Muscle of leg (tissue), 11 donors: Measurements from ENCODE around the gene ABCA6. TPM values are rescaled to one million over a fixed set of nuclear protein-coding genes. Genes with fewer than 3 reads are reported as not detected.

Source experiments
- DNase-seq: peaks from one replicate; pipeline ENCODE4 v3.0.0; 2013
- H3K27ac ChIP-seq: one replicate; pipeline ENCODE4 v1.5.1; 2013; ENCODE audit warnings: mild to moderate bottlenecking, low read length, control low read depth
- H3K27me3 ChIP-seq: one replicate; pipeline ENCODE4 v1.6.1; 2013; ENCODE audit warnings: low read length; ENCODE audit not compliant: control insufficient read depth, insufficient read depth
- H3K36me3 ChIP-seq: one replicate; pipeline ENCODE4 v1.6.1; 2013; ENCODE audit warnings: low read length; ENCODE audit not compliant: control insufficient read depth, insufficient read depth
- H3K4me1 ChIP-seq: one replicate; pipeline ENCODE4 v1.6.1; 2013; ENCODE audit warnings: low read length; ENCODE audit not compliant: control insufficient read depth, insufficient read depth
- H3K4me3 ChIP-seq: one replicate; pipeline ENCODE4 v1.5.1; 2013; ENCODE audit warnings: low read length, control low read depth
- H3K9me3 ChIP-seq: replicated peaks from 2 replicates; pipeline ENCODE4 v1.6.1; 2013; ENCODE audit warnings: low read depth, low read length; ENCODE audit not compliant: control insufficient read depth
- whole genome bisulfite sequencing: methylation state at CpG from one replicate; pipeline ENCODE4 v1.1.5; 2013; ENCODE audit warnings: missing lambda C conversion rate; ENCODE audit not compliant: insufficient coverage; 5-methylcytosine and 5-hydroxymethylcytosine counted together
- polyA plus RNA-seq, 8 donors: library from polyadenylated mRNA; unstranded; fragments of 120-200 nt; gene quantifications; one replicate each; pipeline versions ENCODE4 v1.2.1 to v1.2.3, GENCODE V29; 2013; ENCODE audit warnings: inconsistent platforms in 1 of 8, low replicate concordance in 1 of 8; ENCODE audit not compliant: insufficient read length in 8 of 8, insufficient read depth in 1 of 8
- total RNA-seq: library from RNA; stranded (reverse); fragments of 120-200 nt; gene quantifications from one replicate; pipeline ENCODE4 v1.2.4, GENCODE V29; 2013

ABCA6 gene
- total and polyA plus RNA-seq, 9 donors: 7.2 to 24.3 (median 8.7) TPM

DNA sequence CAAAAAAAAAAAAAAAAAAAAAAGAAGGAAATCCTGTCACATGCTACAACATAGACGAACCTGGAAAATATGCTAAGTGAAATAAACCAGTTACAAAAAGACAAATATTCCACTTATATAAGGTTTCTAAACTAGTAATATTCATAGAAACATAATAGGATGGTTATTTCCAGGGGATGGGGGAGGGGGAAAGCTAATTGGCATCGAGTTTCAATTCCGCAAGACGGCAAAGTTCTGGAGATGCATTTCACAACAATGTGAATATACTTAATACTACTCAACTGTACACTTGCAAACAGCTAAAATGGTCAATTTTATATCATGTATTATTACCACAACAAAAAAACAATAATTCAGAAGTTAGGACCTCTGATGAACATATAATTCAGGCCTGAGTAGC is 43.1 kb downstream of the ABCA6 start:
- no peak for DNase-seq
- no peaks in the 10 kb centered on the region for H3K4me1 ChIP-seq
- H3K27me3 ChIP-seq: no peaks in the 10 kb centered on the region
- no peak overlapping the region for H3K27ac ChIP-seq
- H3K36me3 ChIP-seq: no peaks in the 10 kb centered on the region
- WGBS: no CpG with 5 or more reads among the region's 4 CpGs
- H3K4me3 ChIP-seq: no peak overlapping the region
- H3K9me3 ChIP-seq: no peaks in the 10 kb centered on the region

DNA sequence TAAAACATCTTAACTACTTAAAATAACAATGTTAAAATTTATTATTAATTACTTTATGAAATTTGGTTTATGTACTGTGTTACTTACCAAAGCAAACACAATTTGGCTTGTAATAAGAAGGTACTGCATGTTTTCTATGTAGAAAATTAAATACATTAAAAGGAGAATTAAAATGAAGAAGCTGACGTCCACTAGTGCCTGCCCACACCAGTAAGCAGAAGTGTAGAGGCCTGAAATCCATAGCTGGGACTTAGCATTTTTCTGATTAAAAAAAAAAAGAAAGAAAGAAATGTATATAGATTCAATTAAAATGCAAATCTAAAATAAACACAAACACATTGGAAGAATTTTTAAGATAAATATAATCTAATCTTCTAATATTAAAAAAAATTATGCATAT is 45.2 kb downstream of the ABCA6 start:
- DNase-seq: no peak
- Histone ChIP-seq H3K27me3 (no peaks in the 10 kb centered on the region), H3K4me3 (no peak overlapping the region), H3K4me1 (no peaks in the 10 kb centered on the region), H3K9me3 (no peaks in the 10 kb centered on the region), H3K36me3 (no peaks in the 10 kb centered on the region), H3K27ac (no peak overlapping the region)
- WGBS: no CpG with 5 or more reads among the region's 1 CpG

DNA sequence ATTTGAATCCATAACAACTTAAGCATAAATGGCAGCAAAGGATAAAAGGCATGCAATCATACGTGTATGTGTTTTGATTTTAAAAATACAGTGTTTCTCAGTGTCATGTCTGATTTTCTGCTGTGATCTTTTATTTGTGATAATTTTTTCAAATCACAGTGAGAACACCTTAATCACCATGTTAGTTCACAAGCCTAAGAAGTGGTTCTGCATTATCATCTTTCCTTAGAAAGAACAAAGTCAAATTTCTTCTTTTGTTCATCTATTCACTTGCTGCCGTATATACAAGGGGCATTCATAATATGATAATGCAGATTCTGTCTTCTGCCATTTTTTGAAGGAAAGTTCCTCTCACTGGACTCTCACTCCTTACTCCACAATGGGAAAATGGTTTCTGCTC is 47.7 kb downstream of the ABCA6 start:
- Histone ChIP-seq H3K36me3 (no peaks in the 10 kb centered on the region), H3K4me1 (no peaks in the 10 kb centered on the region), H3K9me3 (no peaks in the 10 kb centered on the region), H3K27me3 (no peaks in the 10 kb centered on the region), H3K27ac (no peak overlapping the region), H3K4me3 (no peak overlapping the region)
- no CpG with 5 or more reads among the region's 2 CpGs for WGBS
- DNase-seq: no peak

DNA sequence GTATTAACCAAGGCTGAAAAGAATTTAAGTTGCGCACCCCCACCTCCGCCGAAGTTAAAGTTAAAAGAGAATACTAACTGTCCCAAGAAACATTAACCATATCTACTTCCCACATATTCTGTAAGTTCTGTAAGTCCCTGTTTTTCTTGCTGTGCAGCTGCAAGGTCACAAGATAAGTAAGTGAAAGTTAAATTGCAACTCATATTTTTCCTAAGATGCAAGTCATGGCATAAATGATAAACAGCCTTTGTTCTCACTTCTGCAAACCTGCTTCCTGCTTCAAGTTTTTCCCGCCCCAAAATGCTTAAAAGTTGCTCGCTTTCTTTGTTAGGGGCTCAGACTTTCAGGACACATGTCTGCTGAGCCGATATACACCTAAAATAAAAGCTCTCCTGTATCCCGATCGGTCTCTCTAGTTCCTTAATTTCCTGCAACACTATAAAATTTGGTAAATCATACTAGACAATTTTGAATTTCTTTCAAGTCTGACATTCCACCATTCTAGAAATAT is 48.4 kb downstream of the ABCA6 start:
- Histone ChIP-seq H3K9me3 (no peaks in the 10 kb centered on the region), H3K27me3 (no peaks in the 10 kb centered on the region), H3K27ac (no peak overlapping the region), H3K4me1 (no peaks in the 10 kb centered on the region), H3K36me3 (no peaks in the 10 kb centered on the region), H3K4me3 (no peak overlapping the region)
- 73% methylated on average over 2 of the region's 8 CpGs for WGBS
- DNase-seq: peak; percentile 77

DNA sequence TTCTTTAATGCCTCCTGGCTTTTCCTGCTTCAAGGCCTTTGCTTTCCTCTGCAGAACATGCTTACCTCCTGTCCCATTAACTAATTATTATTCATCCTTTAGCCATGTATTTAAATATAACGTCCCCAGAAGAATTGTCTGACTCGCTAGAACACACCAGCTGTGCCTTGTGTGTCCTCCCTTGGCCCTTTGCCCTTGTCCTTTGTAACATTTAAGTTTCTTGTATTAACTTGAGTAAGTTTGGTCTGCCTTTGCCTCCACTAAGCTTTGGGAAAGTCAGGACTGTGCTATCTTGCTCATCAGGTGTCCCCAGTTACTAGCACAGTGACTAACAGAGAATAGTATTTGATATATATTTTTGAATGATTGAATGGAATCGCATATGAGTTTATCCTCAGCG is 51.3 kb downstream of the ABCA6 start:
- peak; percentile 47 for DNase-seq
- Histone ChIP-seq H3K36me3 (no peaks in the 10 kb centered on the region), H3K9me3 (no peaks in the 10 kb centered on the region), H3K4me1 (no peaks in the 10 kb centered on the region), H3K27ac (no peak overlapping the region), H3K4me3 (no peak overlapping the region), H3K27me3 (no peaks in the 10 kb centered on the region)
- WGBS: no CpG with 5 or more reads among the region's 4 CpGs

DNA sequence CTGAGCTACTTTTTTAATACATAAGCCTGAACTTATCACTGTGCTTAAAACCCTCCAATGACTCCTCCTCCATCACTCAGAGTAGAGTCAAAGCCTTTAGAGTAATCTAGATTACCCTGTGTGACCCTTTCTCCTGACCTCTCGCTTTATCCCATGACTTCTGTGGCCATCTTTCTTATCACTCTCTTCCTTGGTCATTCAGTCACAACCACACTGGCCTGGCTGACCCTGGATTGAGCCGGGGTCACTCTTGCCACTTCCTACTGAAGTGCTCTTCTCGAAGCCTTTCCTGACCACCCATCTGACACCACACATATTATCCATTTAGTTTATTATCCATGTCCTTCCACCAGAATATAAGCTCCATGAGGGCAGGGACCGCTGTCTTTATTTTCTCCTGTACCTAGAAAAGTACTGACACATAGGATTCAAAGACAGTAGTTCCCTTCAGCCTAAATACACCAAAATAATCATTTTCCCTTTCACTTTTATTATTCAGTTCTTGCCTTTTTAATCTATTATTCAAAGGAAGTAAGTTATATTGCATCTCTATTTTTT is 53.0 kb downstream of the ABCA6 start:
- H3K36me3 ChIP-seq: peaks cover 6% of the 10 kb centered on the region
- 88% methylated on average over 4 of the region's 4 CpGs for WGBS
- no peaks in the 10 kb centered on the region for H3K9me3 ChIP-seq
- H3K4me3 ChIP-seq: no peak overlapping the region
- H3K4me1 ChIP-seq: no peaks in the 10 kb centered on the region
- H3K27me3 ChIP-seq: no peaks in the 10 kb centered on the region
- no peak for DNase-seq
- H3K27ac ChIP-seq: no peak overlapping the region

DNA sequence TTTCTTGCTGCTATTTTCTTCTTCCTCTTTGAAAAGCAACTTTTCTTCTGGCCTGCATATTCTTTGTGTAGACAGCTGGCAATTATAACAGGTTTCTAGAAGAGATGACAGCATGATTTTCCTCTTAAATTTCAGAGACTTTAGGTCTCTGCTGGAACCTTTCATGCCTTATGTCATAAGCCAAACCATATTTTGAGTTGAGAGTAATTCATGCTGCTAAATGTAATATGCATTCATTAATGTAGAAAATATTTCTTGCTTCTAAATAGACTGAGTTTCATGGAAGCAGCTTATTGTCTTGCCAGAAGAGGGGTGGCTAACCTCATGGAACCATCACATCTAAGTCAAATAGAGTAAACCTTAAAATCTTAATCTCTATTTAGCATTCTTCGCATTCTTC is 55.1 kb downstream of the ABCA6 start:
- Histone ChIP-seq H3K9me3 (no peaks in the 10 kb centered on the region), H3K4me1 (no peaks in the 10 kb centered on the region), H3K27me3 (no peaks in the 10 kb centered on the region), H3K27ac (no peak overlapping the region), H3K4me3 (no peak overlapping the region), H3K36me3 (peaks cover 16% of the 10 kb centered on the region)
- DNase-seq: peak; percentile 78
- WGBS: no CpG with 5 or more reads among the region's 1 CpG

DNA sequence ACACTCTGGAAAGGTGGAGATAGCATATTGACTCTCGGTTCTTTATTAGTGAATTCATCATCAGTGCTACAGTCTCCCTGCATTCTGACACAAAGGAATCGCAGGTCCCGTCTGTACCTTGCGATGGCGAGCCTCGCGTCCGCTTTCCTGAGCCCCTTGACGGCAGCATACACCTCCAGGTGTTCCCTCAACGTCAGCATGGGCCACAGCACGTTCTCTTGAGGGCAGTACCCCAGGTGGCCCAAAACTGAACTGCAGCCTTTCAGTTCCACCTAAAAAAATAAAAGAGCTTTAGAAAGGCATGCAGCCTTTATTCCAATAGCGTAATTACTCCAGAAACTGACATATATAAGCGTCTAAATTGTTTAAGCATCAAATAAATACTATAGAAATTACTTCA is 56.8 kb downstream of the ABCA6 start:
- Histone ChIP-seq H3K36me3 (peaks cover 21% of the 10 kb centered on the region), H3K4me3 (no peak overlapping the region), H3K4me1 (no peaks in the 10 kb centered on the region), H3K27ac (no peak overlapping the region), H3K9me3 (no peaks in the 10 kb centered on the region), H3K27me3 (no peaks in the 10 kb centered on the region)
- 57% methylated on average over 11 of the region's 13 CpGs for WGBS
- no peak for DNase-seq

DNA sequence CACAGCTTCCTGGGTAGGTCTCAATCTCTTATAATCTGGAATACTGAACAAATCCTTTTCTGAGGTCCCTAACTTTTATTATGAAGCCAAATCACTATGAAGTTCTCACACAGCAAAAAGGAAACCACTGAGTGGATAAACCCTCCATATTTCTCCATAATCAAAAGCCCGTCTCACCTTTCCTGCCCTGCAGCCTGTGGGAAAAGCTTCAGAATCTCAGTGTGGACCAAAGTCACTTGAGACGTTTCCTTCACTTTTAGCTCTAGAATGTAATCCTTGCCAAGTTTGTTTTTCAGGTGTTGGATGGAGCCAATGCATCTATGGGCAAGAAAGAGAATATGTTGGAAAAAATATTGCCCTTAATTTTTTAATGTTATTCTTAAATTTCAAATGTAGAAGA is 59.0 kb downstream of the ABCA6 start:
- Histone ChIP-seq H3K27ac (no peak overlapping the region), H3K27me3 (no peaks in the 10 kb centered on the region), H3K9me3 (no peaks in the 10 kb centered on the region), H3K4me1 (no peaks in the 10 kb centered on the region), H3K4me3 (no peak overlapping the region), H3K36me3 (peaks cover 21% of the 10 kb centered on the region)
- WGBS: no CpG with 5 or more reads among the region's 2 CpGs
- no peak for DNase-seq

DNA sequence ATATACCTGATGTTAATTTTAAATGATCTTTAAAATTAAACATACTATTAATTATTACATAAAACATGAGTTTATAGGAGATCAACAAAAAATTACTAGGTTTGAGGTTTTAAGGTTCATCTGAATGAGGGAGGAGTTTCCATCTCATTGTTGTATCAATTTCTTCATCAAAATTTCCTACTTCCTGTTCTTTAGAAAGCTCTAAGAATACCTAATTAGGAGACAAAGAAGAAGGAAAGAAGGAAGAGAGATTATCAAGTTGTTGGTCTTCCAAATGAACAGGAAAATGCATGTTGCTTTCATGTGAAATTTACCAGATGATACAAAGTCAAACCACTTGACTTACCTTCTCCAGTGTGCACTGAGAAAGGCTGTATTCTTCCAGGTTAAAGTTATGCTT is 62.8 kb downstream of the ABCA6 start:
- H3K36me3 ChIP-seq: peaks cover 15% of the 10 kb centered on the region
- H3K27me3 ChIP-seq: no peaks in the 10 kb centered on the region
- DNase-seq: no peak

DNA sequence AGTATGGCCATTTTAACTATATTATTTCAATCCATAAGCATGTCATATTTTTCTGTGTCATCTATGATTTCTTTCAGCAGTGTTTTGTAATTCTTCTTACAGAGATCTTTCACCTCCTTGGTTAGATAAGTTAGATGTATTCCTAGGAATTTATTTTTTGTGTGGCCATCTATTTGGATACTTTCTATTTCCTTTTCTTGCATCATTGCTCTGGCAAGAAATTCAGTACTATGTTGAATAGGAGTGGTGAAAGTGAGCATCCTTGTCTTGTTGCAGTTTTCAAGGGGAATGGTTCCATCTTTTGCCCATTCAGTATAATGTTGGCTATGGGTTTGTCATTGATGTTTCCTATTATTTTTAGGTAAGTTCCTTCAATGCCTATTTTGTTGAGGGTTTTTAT is 65.9 kb downstream of the ABCA6 start:
- no peak overlapping the region for H3K27ac ChIP-seq
- H3K4me1 ChIP-seq: no peaks in the 10 kb centered on the region
- no peak overlapping the region for H3K4me3 ChIP-seq
- H3K36me3 ChIP-seq: peaks cover 5% of the 10 kb centered on the region
- no peak for DNase-seq
- no peaks in the 10 kb centered on the region for H3K27me3 ChIP-seq
- peaks cover 3% of the 10 kb centered on the region for H3K9me3 ChIP-seq

More for the DNA sequence above, 62.8 kb downstream of the ABCA6 start:
- Histone ChIP-seq H3K9me3 (no peaks in the 10 kb centered on the region), H3K4me1 (no peaks in the 10 kb centered on the region), H3K4me3 (no peak overlapping the region), H3K27ac (no peak overlapping the region)
